ENCODE data around the gene TUBB1.

Gene TUBB1

GRCh38 chr20:59013959-59014608, 5.1 kb upstream of the TUBB1 start:
- TF ChIP-seq MAX (IDR thresholded peaks at IDR 0.05; ENCODE audit: low read depth, low read length) (no peak), MYC (IDR thresholded peaks at IDR 0.05; ENCODE audit: low read depth, low read length) (no peak), POLR2A (IDR thresholded peaks at IDR 0.05; ENCODE audit: extremely low read depth, insufficient read length) (no peak), CTCF (IDR thresholded peaks at IDR 0.05; ENCODE audit: low read depth, low read length) (no peak)
- no peak for DNase-seq (ENCODE audit: low read depth)
- H3K4me3 ChIP-seq (ENCODE audit: low read depth, low read length) = no peak overlapping the region

GRCh38 chr20:59014680-59015389, 4.4 kb upstream of the TUBB1 start:
- no peak for DNase-seq (ENCODE audit: low read depth)
- no peak overlapping the region for H3K4me3 ChIP-seq (ENCODE audit: low read depth, low read length)
- no peak for TF ChIP-seq MAX (IDR thresholded peaks at IDR 0.05; ENCODE audit: low read depth, low read length)
- no peak for TF ChIP-seq CTCF (IDR thresholded peaks at IDR 0.05; ENCODE audit: low read depth, low read length)
- TF ChIP-seq MYC (IDR thresholded peaks at IDR 0.05; ENCODE audit: low read depth, low read length) = no peak
- no peak for TF ChIP-seq POLR2A (IDR thresholded peaks at IDR 0.05; ENCODE audit: extremely low read depth, insufficient read length)

- no peak for DNase-seq (ENCODE audit: low read depth)
- no peak overlapping the region for H3K4me3 ChIP-seq (ENCODE audit: low read depth, low read length)
- TF ChIP-seq POLR2A (IDR thresholded peaks at IDR 0.05; ENCODE audit: extremely low read depth, insufficient read length) (no peak), MYC (IDR thresholded peaks at IDR 0.05; ENCODE audit: low read depth, low read length) (no peak), CTCF (IDR thresholded peaks at IDR 0.05; ENCODE audit: low read depth, low read length) (no peak), MAX (IDR thresholded peaks at IDR 0.05; ENCODE audit: low read depth, low read length) (no peak)
Measured at GRCh38 chr20:59015411-59015810, 3.8 kb upstream of the TUBB1 start.

GRCh38 chr20:59015812-59016711, 3.2 kb upstream of the TUBB1 start:
- DNase-seq (ENCODE audit: low read depth) = no peak
- TF ChIP-seq POLR2A (IDR thresholded peaks at IDR 0.05; ENCODE audit: extremely low read depth, insufficient read length) (no peak), MAX (IDR thresholded peaks at IDR 0.05; ENCODE audit: low read depth, low read length) (no peak), MYC (IDR thresholded peaks at IDR 0.05; ENCODE audit: low read depth, low read length) (no peak), CTCF (IDR thresholded peaks at IDR 0.05; ENCODE audit: low read depth, low read length) (no peak)
- no peak overlapping the region for H3K4me3 ChIP-seq (ENCODE audit: low read depth, low read length)

GRCh38 chr20:59016795-59017492, 2.3 kb upstream of the TUBB1 start:
- no peak overlapping the region for H3K4me3 ChIP-seq (ENCODE audit: low read depth, low read length)
- no peak for DNase-seq (ENCODE audit: low read depth)
- TF ChIP-seq POLR2A (IDR thresholded peaks at IDR 0.05; ENCODE audit: extremely low read depth, insufficient read length) (no peak), CTCF (IDR thresholded peaks at IDR 0.05; ENCODE audit: low read depth, low read length) (no peak), MAX (IDR thresholded peaks at IDR 0.05; ENCODE audit: low read depth, low read length) (no peak), MYC (IDR thresholded peaks at IDR 0.05; ENCODE audit: low read depth, low read length) (no peak)

All from NB4 (cell line).